ENCODE results near the gene TNS3.

The TNS3 gene

DNA sequence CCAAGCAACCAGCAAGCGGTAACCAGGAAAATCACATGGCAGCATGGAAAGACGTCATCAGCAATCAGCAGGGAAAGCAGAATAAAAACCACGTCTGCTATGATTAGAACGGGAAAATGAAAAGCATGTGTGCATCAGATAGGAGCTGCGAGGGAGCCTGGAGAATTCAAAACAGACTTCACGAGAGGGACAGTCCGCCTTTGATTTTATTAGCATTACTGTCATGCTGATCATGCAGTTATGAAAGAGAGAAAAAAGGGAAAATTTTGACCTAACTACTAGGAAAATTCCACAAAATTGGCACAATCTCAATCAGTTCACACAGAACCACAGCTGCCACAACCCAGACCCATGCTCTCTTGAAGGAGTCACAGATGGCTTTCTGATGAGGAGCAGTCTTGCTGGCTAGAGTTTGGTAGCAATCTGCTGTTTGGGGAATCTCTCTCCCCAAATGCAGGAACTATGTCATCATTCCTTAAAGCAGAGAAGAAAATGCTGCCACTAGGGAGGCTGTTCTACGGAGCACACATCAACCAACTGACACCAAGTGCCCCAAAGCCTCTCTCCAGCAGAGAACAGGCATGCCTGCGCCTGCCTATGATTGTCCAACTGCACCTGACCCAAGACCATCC is 295.9 kb downstream of the TNS3 start:
- ATAC-seq (replicated peaks), result no peak
- Mint-ChIP-seq H3K27me3 (no peaks in the 10 kb centered on the region), H3K27ac (no peak overlapping the region), H3K4me1 (ENCODE audit: low read depth in 2 of 2) (no peaks in the 10 kb centered on the region), H3K4me3 (no peak overlapping the region), H3K36me3 (ENCODE audit: insufficient read depth) (peaks cover 5% of the 10 kb centered on the region), H3K9me3 (peaks cover 5 to 12% of the 10 kb centered on the region in 2 donors)
- no peak for DNase-seq

DNA sequence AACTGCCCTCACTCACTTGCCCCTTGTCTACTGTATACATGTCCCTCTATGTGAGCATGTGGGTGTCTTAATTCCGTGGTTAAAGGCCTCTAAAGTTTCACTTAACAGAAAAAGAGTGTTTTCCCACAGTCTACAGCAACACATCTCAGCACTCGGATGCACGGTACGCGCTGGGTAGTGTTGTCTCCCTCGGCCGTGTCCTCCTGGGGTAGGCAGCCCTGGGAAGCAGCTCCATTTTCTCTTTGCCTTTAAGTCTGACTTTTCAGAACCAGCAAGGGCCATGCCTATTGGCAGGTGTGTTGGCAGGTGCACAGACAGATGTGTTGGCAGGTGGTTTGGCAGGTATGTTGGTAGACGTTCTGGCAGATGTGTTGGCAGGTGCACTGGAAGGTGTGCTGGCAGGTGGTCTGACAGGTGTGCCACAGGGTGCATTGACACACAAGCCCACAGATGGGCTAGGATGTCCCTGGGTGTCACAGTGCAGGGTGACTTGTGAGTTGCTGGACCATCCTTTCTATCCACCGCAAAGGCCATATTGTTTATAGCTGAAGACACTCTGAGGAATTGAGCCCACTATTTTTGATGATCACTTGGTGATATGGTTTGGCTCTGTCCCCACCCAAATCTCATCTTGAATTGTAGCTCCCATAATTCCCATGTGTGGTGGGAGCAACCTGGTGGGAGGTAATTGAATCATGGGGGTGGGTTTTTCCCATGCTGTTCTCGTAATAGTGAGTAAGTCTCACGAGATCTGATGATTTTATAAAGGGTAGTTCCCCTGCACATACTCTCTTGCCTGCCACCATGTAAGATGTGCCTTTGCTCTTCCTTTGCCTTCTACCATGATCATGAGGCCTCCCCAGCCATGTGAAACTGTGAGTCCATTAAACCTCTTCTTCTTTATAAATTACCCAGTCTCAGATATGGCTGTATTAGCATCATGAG is 296.9 kb downstream of the TNS3 start:
- no peak overlapping the region for H3K27ac Mint-ChIP-seq
- no peak for ATAC-seq (replicated peaks)
- DNase-seq, result no peak
- H3K9me3 Mint-ChIP-seq, result peaks cover 5 to 12% of the 10 kb centered on the region in 2 donors
- H3K4me3 Mint-ChIP-seq, result no peak overlapping the region
- no peaks in the 10 kb centered on the region for H3K27me3 Mint-ChIP-seq
- no peaks in the 10 kb centered on the region for H3K4me1 Mint-ChIP-seq (ENCODE audit: low read depth in 2 of 2)
- peaks cover 5% of the 10 kb centered on the region for H3K36me3 Mint-ChIP-seq (ENCODE audit: insufficient read depth)

DNA sequence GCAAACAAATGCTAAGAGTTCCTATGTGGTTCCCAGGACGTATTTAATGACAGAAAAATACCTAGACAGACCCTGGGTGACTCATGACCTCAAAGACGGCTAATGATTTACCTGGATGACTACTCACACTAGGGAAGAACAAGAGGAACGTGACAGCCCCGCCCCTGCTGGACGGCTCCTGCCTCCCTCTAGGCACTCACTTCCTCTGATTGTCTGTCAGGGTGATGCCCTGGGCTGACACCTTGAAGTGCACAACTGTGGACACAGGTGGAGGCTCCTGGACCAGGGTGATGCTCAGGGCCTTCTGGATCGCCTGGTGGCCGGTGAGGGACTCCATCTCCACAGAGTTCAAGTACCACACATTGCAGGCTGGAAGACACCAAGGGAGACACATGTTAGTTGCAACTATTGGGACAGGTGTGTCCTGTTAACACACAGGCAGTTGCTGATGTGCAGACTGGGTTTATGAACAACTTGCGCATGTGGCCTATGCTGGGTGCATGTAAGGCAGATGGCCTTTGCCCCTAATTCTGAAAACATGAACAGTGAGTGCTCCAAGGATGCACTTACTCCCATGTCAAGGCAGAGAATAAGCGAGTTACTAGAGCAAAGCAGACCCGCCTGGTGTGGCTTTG is 298.3 kb downstream of the TNS3 start:
- Mint-ChIP-seq H3K4me1 (ENCODE audit: low read depth in 2 of 2) (no peaks in the 10 kb centered on the region), H3K4me3 (no peak overlapping the region), H3K9me3 (peaks cover 5 to 12% of the 10 kb centered on the region in 2 donors), H3K36me3 (ENCODE audit: insufficient read depth) (peaks cover 5% of the 10 kb centered on the region), H3K27ac (no peak overlapping the region), H3K27me3 (no peaks in the 10 kb centered on the region)
- no peak for DNase-seq
- ATAC-seq (replicated peaks), result no peak

DNA sequence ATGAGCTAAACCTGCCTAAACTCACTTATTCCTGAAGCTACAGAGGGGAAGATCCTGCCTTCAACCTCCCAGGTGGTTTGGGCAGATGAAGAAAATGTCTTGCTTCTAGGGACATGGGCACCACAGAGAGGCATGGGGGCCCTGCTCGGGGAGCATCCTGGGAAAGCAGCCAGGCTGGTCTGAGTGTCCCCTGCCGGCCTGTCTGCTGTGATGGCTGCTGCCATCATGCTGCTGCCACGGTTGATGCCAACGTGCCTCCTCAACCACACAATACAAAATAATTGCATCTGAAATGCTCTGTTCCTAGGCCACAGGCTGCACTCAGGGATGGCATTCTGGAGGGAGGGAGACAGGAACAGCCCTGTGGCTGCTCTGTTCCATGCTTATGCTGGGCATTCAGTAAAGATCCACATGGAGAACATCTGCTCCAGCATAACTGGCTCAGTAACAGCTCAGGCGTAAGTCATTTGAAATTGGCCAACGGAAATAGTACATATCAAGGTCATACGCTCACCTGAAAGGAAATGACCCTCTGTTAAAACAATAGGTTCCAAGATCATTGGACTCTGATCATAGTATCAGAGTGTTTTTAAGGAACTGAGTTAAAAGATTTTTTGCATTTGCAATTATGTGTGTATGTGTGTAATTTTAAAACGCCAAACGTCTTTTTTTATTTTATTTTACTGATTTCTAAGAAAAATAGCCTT is 299.0 kb downstream of the TNS3 start:
- ATAC-seq (replicated peaks) (no peak), DNase-seq (no peak)
- peaks cover 5 to 12% of the 10 kb centered on the region in 2 donors for H3K9me3 Mint-ChIP-seq
- peaks cover 5% of the 10 kb centered on the region for H3K36me3 Mint-ChIP-seq (ENCODE audit: insufficient read depth)
- H3K4me3 Mint-ChIP-seq, result no peak overlapping the region
- H3K27ac Mint-ChIP-seq, result no peak overlapping the region
- no peaks in the 10 kb centered on the region for H3K27me3 Mint-ChIP-seq
- no peaks in the 10 kb centered on the region for H3K4me1 Mint-ChIP-seq (ENCODE audit: low read depth in 2 of 2)

DNA sequence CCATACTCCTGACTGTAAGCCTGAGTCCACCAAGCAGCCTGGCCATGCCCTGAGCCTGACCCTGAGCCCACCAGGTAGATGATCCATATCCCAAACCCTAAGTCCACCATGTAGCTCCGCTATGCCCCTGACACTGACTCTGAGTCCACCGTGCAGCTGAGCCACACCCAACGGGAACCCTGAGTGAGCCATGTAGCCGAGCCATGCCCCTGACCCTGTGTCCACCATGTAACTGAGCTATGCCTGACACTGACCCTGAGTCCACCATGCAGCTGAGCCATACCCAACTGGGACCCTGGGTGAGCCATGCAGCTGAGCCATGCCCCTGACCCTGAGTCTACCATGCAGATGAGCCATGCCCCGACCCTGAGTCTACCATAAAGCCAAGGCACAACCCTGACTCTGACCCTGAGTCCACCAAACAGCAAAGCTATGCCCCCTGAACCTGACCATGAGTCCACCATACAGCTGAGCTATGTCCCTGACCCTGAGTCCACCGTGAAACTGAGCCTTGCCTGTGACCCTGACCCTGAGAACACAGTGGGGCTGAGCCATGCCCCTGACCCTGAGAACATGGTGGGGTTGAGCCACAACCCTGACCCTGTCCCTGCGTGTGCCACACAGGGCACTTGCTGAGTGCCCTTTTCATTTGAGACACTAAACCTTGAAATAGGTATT is 299.8 kb downstream of the TNS3 start:
- H3K4me1 Mint-ChIP-seq (ENCODE audit: low read depth in 2 of 2), result no peaks in the 10 kb centered on the region
- no peak for DNase-seq
- no peak overlapping the region for H3K4me3 Mint-ChIP-seq
- no peaks in the 10 kb centered on the region for H3K27me3 Mint-ChIP-seq
- peaks cover 5 to 12% of the 10 kb centered on the region in 2 donors for H3K9me3 Mint-ChIP-seq
- H3K27ac Mint-ChIP-seq, result no peak overlapping the region
- peaks cover 5% of the 10 kb centered on the region for H3K36me3 Mint-ChIP-seq (ENCODE audit: insufficient read depth)
- ATAC-seq (replicated peaks), result no peak

DNA sequence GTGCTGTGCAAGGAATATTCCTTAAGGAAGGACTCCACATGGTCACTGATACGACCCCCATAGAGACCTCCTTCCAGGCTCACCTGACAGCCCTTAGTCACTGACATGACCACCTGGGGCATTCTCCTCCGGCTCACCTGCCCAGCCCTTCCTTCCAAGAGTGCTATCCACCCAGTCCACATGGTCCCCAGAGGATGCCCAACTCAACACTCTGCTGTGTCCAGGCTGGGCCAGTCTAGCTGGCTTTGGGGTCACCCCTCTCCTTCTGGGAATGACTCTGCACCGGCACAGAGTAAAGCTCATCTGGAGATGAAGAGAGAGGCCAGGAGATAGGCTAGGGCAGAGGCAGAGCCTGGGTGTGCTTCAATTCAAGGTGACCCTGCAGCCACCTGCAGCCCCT is 300.8 kb downstream of the TNS3 start:
- H3K36me3 Mint-ChIP-seq (ENCODE audit: insufficient read depth), result peaks cover 5% of the 10 kb centered on the region
- no peak for ATAC-seq (replicated peaks)
- H3K4me1 Mint-ChIP-seq (ENCODE audit: low read depth in 2 of 2), result no peaks in the 10 kb centered on the region
- H3K9me3 Mint-ChIP-seq, result peaks cover 5 to 12% of the 10 kb centered on the region in 2 donors
- H3K27me3 Mint-ChIP-seq, result no peaks in the 10 kb centered on the region
- DNase-seq, result no peak
- H3K27ac Mint-ChIP-seq, result no peak overlapping the region
- H3K4me3 Mint-ChIP-seq, result no peak overlapping the region

DNA sequence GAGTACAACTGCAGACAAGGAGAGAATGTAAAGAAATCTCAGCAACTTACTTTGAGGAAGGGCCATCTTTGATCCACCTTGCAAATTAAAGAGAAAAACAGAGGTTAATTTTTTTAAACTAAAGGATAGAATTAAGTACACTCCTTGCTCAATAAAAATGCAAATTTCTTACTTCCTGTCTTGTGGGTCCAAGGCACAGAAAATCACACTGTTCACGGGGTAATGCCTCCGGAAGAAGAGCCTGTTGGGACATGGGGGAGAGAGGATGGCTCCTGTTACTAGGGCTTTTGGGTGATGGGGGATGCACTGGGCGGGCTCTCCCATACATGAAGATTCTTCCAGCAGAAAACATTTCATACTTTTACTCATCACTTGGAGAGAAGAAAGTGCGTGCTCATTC is 301.8 kb downstream of the TNS3 start:
- no peaks in the 10 kb centered on the region for H3K27me3 Mint-ChIP-seq
- DNase-seq, result no peak
- H3K4me1 Mint-ChIP-seq (ENCODE audit: low read depth in 2 of 2), result no peaks in the 10 kb centered on the region
- H3K4me3 Mint-ChIP-seq, result no peak overlapping the region
- peaks cover 0 to 12% of the 10 kb centered on the region in 2 donors for H3K9me3 Mint-ChIP-seq
- ATAC-seq (replicated peaks), result no peak
- no peak overlapping the region for H3K27ac Mint-ChIP-seq
- H3K36me3 Mint-ChIP-seq (ENCODE audit: insufficient read depth), result peaks cover 5% of the 10 kb centered on the region

DNA sequence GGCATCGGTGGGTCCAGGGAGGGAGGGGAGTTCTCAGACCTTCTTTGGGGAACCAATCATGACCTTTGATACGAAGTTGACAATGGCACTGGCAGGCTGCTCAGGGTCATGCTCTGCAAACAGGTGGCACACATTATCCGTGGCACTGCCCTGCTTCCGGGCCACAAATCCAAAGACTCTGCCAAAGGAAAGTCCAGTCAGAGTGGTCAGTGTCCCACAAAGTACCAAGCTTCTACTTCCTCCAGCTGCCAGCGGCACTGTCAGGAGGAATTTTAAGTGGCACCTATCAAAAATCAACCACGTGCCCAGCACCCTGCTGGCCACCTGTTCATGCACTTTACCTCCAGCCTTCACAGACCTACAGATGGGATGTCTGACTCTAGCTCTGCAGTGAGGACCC is 303.9 kb downstream of the TNS3 start:
- H3K9me3 Mint-ChIP-seq, result peaks cover 0 to 12% of the 10 kb centered on the region in 2 donors
- H3K27ac Mint-ChIP-seq, result no peak overlapping the region
- H3K27me3 Mint-ChIP-seq, result no peaks in the 10 kb centered on the region
- peaks cover 5% of the 10 kb centered on the region for H3K36me3 Mint-ChIP-seq (ENCODE audit: insufficient read depth)
- no peak overlapping the region for H3K4me3 Mint-ChIP-seq
- no peaks in the 10 kb centered on the region for H3K4me1 Mint-ChIP-seq (ENCODE audit: low read depth in 2 of 2)
- no peak for ATAC-seq (replicated peaks)
- DNase-seq, result no peak

DNA sequence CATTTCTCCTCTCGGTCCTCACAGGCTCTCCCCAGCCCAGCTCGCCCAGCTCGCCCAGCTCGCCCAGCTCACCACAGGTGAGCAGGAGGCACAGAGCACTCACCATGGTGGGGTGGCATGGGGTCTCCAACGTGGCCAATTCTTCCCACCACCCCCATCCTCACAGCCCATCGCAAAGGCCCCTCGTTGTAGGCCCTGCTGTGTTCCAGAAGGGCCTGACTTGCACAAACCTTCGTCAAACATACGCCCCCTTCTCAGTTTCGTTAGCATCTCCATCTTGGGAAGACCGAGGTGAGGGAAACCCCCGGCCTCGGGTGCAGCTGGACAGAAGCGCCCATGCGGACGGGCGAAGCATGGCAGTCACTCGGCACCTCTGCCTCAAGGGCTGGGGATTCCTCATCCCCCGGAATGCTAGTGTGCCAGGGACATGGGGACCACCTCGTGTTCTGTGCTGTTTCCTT is 304.6 kb downstream of the TNS3 start:
- Mint-ChIP-seq H3K4me1 (ENCODE audit: low read depth in 2 of 2) (no peaks in the 10 kb centered on the region), H3K36me3 (ENCODE audit: insufficient read depth) (peaks cover 2% of the 10 kb centered on the region), H3K27ac (no peak overlapping the region), H3K9me3 (peaks cover 0 to 7% of the 10 kb centered on the region in 2 donors), H3K27me3 (no peaks in the 10 kb centered on the region), H3K4me3 (no peak overlapping the region)
- no peak for DNase-seq
- no peak for ATAC-seq (replicated peaks)

DNA sequence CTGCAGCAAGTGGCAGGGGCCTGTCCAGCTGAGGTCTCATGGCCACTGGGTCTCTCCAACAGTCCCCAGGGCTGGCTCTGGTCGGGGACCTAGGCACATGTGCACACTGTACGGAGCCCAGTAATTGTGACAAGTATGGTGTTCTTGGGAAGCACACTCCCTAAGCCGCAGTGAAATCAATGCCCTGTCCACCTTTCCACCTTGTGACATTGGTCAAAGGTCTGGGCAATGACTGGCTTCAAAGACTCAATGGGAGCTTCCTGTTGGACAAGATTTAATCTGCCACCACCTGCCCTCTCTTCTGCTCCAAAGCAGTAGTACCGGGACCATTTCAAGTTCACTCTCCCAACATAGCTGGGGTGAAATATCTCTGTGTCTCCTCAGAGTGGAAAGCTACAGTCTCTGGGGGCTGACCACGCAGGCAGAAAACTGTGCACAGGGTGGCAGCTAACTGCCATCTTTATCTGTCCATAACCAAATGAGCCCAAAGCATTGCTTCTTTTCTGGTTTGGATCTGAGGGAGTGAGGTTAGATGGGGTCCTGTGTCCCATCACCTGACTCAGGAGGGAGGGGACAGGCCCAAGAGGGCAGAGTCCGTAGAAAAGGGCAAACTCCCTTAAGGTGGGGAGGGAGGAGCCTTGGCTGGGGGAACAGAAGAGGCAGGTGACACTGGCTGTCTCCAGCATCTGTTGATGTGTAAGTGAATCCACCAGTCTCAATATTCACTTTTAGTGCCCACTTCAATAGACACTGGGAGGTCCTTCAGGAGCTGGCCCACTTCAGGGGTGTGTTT is 307.7 kb downstream of the TNS3 start:
- Mint-ChIP-seq H3K4me3 (no peak overlapping the region), H3K27ac (no peak overlapping the region), H3K4me1 (ENCODE audit: low read depth in 2 of 2) (no peaks in the 10 kb centered on the region), H3K9me3 (peaks cover 0 to 4% of the 10 kb centered on the region in 2 donors), H3K36me3 (ENCODE audit: insufficient read depth) (no peaks in the 10 kb centered on the region), H3K27me3 (no peaks in the 10 kb centered on the region)
- no peak for DNase-seq
- no peak for ATAC-seq (replicated peaks)

DNA sequence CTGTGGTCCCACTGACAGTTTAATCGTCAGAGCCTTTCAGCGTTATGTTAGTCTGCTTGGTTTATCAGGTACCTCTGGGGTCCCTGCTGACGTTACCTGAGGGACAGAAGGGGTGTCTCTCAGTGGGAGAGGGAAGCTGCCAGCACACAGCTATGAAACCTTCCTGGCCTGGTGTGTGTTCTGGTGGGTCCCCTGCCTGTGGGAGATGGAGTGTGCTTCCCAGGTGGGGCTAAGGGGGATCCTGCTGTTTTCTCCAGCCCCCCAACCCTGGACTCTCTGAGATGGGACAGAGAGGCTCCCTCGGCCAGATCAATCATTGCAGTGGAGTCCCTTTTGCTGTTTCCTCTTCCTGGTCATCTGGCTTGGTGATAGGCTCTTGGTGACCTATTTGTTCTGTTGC is 308.8 kb downstream of the TNS3 start:
- no peak overlapping the region for H3K27ac Mint-ChIP-seq
- no peak overlapping the region for H3K4me3 Mint-ChIP-seq
- H3K27me3 Mint-ChIP-seq, result no peaks in the 10 kb centered on the region
- DNase-seq, result no peak
- ATAC-seq (replicated peaks), result no peak
- no peaks in the 10 kb centered on the region for H3K36me3 Mint-ChIP-seq (ENCODE audit: insufficient read depth)
- H3K9me3 Mint-ChIP-seq, result peaks cover 0 to 4% of the 10 kb centered on the region in 2 donors
- no peaks in the 10 kb centered on the region for H3K4me1 Mint-ChIP-seq (ENCODE audit: low read depth in 2 of 2)

DNA sequence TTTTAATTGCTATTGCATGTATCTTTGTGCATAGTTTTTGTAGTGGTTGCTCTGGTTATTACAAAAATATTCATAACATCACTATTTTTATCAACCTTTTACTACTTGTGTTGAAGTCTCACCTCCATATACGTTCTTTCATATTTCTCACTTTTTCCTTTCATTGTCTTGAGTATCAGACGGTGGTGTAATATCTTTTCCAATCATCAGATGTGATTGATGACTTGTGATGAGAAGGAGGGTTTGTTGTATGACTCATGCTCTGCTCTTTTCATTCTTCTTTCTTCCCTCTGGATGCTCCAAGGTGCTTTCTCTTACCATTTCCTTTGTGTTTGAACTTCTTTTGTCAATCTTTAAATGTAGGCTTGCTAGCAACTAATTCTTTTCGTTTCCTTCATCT is 310.2 kb downstream of the TNS3 start:
- Mint-ChIP-seq H3K27me3 (no peaks in the 10 kb centered on the region), H3K36me3 (ENCODE audit: insufficient read depth) (no peaks in the 10 kb centered on the region), H3K4me1 (ENCODE audit: low read depth in 2 of 2) (no peaks in the 10 kb centered on the region), H3K4me3 (no peak overlapping the region), H3K27ac (no peak overlapping the region), H3K9me3 (peaks cover 0 to 4% of the 10 kb centered on the region in 2 donors)
- DNase-seq (no peak), ATAC-seq (replicated peaks) (no peak)
